ENCODE data around the gene ZNF148. TPM values are rescaled to one million over a fixed set of nuclear protein-coding genes. Genes with fewer than 3 reads are reported as not detected.

The ZNF148 gene
- polyA plus RNA-seq, 2 donors = 2.6 to 3.6 TPM

DNA sequence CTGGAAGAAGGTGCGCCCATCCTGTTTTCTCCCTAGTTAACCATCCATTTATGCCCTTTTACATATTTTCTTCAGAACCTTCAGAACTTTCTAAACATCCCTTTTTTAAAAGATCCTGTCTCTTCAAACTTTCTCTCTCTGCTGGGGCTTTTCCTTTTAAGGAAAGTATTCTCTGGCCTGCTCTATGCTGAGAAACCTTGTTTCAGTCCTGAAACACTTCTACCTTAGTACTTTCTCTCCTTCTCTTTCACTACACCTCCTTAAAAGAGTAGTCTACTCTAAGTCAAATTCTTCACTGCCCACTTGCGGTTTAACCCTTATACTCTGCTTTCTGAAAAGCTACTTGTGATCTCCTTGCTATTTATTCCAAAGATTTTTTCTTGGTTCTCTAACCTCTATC, 97.0 kb downstream of the ZNF148 start:
- no peak overlapping the region for H3K27ac ChIP-seq (ENCODE audit: low read depth in 2 of 2, low read length in 1 of 2)
- H3K36me3 ChIP-seq (ENCODE audit: control insufficient read depth in 2 of 2, insufficient read depth in 2 of 2, low read length in 1 of 2) = no peaks in the 10 kb centered on the region
- no peaks in the 10 kb centered on the region for H3K27me3 ChIP-seq (ENCODE audit: control insufficient read depth in 1 of 2, insufficient read depth in 2 of 2, low read length in 2 of 2)
- no peaks in the 10 kb centered on the region for H3K9me3 ChIP-seq (ENCODE audit: control insufficient read depth in 2 of 2, insufficient read depth in 1 of 2, low read depth in 1 of 2, low read length in 1 of 2)
- no peak overlapping the region for H3K4me3 ChIP-seq (ENCODE audit: low read depth in 1 of 2, low read length in 2 of 2)
- H3K4me1 ChIP-seq (ENCODE audit: control insufficient read depth in 2 of 2, insufficient read depth in 2 of 2, low read length in 1 of 2) = no peaks in the 10 kb centered on the region
- WGBS, 2 donors = 90 to 98% methylated on average over 2 of the region's 2 CpGs

DNA sequence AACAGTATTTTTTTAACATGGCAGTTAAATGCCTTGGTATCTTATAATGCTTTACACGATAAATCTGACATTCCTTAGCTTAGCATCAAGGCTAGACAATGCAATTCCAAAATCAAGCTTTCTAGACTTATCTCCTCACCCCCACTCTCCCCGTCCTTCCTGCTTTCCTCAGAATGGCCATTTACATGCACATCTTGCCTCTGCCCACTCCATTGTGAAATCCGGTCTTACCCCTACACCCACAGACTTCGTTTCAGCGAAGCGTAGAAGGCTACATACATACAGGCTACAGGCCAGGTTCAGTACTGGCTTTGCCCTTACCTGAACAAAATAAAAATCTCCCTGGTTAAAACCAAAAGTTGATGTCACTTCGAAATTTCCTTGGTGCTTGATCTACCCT, 104.0 kb downstream of the ZNF148 start:
- Histone ChIP-seq H3K27ac (ENCODE audit: low read depth in 2 of 2, low read length in 1 of 2) (no peak overlapping the region), H3K4me1 (ENCODE audit: control insufficient read depth in 2 of 2, insufficient read depth in 2 of 2, low read length in 1 of 2) (no peaks in the 10 kb centered on the region), H3K9me3 (ENCODE audit: control insufficient read depth in 2 of 2, insufficient read depth in 1 of 2, low read depth in 1 of 2, low read length in 1 of 2) (no peaks in the 10 kb centered on the region), H3K27me3 (ENCODE audit: control insufficient read depth in 1 of 2, insufficient read depth in 2 of 2, low read length in 2 of 2) (no peaks in the 10 kb centered on the region), H3K4me3 (ENCODE audit: low read depth in 1 of 2, low read length in 2 of 2) (no peak overlapping the region), H3K36me3 (ENCODE audit: control insufficient read depth in 2 of 2, insufficient read depth in 2 of 2, low read length in 1 of 2) (peaks cover 0 to 5% of the 10 kb centered on the region in 2 donors)
- WGBS, 2 donors = 82% methylated on average over 7 of the region's 7 CpGs

DNA sequence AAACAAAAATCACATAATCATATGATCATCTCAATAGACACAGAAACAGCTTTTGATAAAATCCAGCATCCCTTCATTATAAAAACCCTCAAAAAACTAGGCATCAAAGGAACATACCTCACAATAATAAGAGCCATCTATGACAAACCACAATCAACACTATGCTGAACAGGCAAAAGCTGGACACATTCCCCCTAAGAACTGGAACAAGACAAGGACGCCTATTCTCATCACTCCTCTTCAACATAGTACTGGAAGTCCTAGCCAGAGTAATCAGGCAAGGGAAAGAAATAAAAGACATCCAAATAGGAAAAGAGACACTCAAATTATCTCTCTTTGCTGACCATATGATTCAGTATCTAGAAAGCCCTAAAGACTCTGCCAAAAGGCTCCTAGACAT, 107.7 kb downstream of the ZNF148 start:
- WGBS, 2 donors = 88 to 90% methylated on average over 1 of the region's 1 CpG
- Histone ChIP-seq H3K4me3 (ENCODE audit: low read depth in 1 of 2, low read length in 2 of 2) (no peak overlapping the region), H3K4me1 (ENCODE audit: control insufficient read depth in 2 of 2, insufficient read depth in 2 of 2, low read length in 1 of 2) (no peaks in the 10 kb centered on the region), H3K9me3 (ENCODE audit: control insufficient read depth in 2 of 2, insufficient read depth in 1 of 2, low read depth in 1 of 2, low read length in 1 of 2) (no peaks in the 10 kb centered on the region), H3K27me3 (ENCODE audit: control insufficient read depth in 1 of 2, insufficient read depth in 2 of 2, low read length in 2 of 2) (no peaks in the 10 kb centered on the region), H3K36me3 (ENCODE audit: control insufficient read depth in 2 of 2, insufficient read depth in 2 of 2, low read length in 1 of 2) (peaks cover 0 to 5% of the 10 kb centered on the region in 2 donors), H3K27ac (ENCODE audit: low read depth in 2 of 2, low read length in 1 of 2) (no peak overlapping the region)

GRCh38 chr3:125266971-125267370, 108.2 kb downstream of the ZNF148 start:
- H3K9me3 ChIP-seq (ENCODE audit: control insufficient read depth in 2 of 2, insufficient read depth in 1 of 2, low read depth in 1 of 2, low read length in 1 of 2) = no peaks in the 10 kb centered on the region
- H3K4me3 ChIP-seq (ENCODE audit: low read depth in 1 of 2, low read length in 2 of 2) = no peak overlapping the region
- 86 to 88% methylated on average over 3 of the region's 3 CpGs for WGBS, 2 donors
- no peaks in the 10 kb centered on the region for H3K4me1 ChIP-seq (ENCODE audit: control insufficient read depth in 2 of 2, insufficient read depth in 2 of 2, low read length in 1 of 2)
- peaks cover 0 to 5% of the 10 kb centered on the region in 2 donors for H3K36me3 ChIP-seq (ENCODE audit: control insufficient read depth in 2 of 2, insufficient read depth in 2 of 2, low read length in 1 of 2)
- H3K27me3 ChIP-seq (ENCODE audit: control insufficient read depth in 1 of 2, insufficient read depth in 2 of 2, low read length in 2 of 2) = no peaks in the 10 kb centered on the region
- no peak overlapping the region for H3K27ac ChIP-seq (ENCODE audit: low read depth in 2 of 2, low read length in 1 of 2)

DNA sequence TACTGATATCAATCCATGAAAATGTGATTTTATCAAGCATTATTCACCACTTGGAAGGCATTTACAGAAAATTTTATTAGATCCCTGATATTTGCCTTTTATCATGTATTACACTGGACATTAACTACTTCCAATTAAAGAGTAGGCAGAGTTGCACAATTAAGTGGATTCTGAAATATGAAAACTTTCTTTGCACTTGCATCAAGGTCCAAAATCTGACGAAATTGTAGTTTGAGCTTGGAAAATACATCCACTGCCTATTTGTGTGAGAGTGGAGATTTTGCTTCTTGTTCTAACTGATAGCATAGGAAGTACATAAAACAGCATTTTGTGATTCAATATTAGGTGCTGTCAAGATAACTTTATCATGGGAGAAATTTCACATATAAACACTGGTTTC, 113.0 kb downstream of the ZNF148 start:
- no peak overlapping the region for H3K4me3 ChIP-seq (ENCODE audit: low read depth in 1 of 2, low read length in 2 of 2)
- 85 to 88% methylated on average over 1 of the region's 1 CpG for WGBS, 2 donors
- H3K27ac ChIP-seq (ENCODE audit: low read depth in 2 of 2, low read length in 1 of 2) = no peak overlapping the region
- H3K36me3 ChIP-seq (ENCODE audit: control insufficient read depth in 2 of 2, insufficient read depth in 2 of 2, low read length in 1 of 2) = no peaks in the 10 kb centered on the region
- H3K9me3 ChIP-seq (ENCODE audit: control insufficient read depth in 2 of 2, insufficient read depth in 1 of 2, low read depth in 1 of 2, low read length in 1 of 2) = no peaks in the 10 kb centered on the region
- H3K27me3 ChIP-seq (ENCODE audit: control insufficient read depth in 1 of 2, insufficient read depth in 2 of 2, low read length in 2 of 2) = no peaks in the 10 kb centered on the region
- no peaks in the 10 kb centered on the region for H3K4me1 ChIP-seq (ENCODE audit: control insufficient read depth in 2 of 2, insufficient read depth in 2 of 2, low read length in 1 of 2)

GRCh38 chr3:125261031-125261430, 114.1 kb downstream of the ZNF148 start:
- Histone ChIP-seq H3K36me3 (ENCODE audit: control insufficient read depth in 2 of 2, insufficient read depth in 2 of 2, low read length in 1 of 2) (no peaks in the 10 kb centered on the region), H3K4me1 (ENCODE audit: control insufficient read depth in 2 of 2, insufficient read depth in 2 of 2, low read length in 1 of 2) (no peaks in the 10 kb centered on the region), H3K27me3 (ENCODE audit: control insufficient read depth in 1 of 2, insufficient read depth in 2 of 2, low read length in 2 of 2) (no peaks in the 10 kb centered on the region), H3K9me3 (ENCODE audit: control insufficient read depth in 2 of 2, insufficient read depth in 1 of 2, low read depth in 1 of 2, low read length in 1 of 2) (no peaks in the 10 kb centered on the region), H3K27ac (ENCODE audit: low read depth in 2 of 2, low read length in 1 of 2) (no peak overlapping the region), H3K4me3 (ENCODE audit: low read depth in 1 of 2, low read length in 2 of 2) (no peak overlapping the region)
- WGBS, 2 donors = 89 to 92% methylated on average over 1 of the region's 1 CpG

- Histone ChIP-seq H3K9me3 (ENCODE audit: control insufficient read depth in 2 of 2, insufficient read depth in 1 of 2, low read depth in 1 of 2, low read length in 1 of 2) (no peaks in the 10 kb centered on the region), H3K4me3 (ENCODE audit: low read depth in 1 of 2, low read length in 2 of 2) (no peak overlapping the region), H3K27me3 (ENCODE audit: control insufficient read depth in 1 of 2, insufficient read depth in 2 of 2, low read length in 2 of 2) (no peaks in the 10 kb centered on the region), H3K27ac (ENCODE audit: low read depth in 2 of 2, low read length in 1 of 2) (no peak overlapping the region), H3K4me1 (ENCODE audit: control insufficient read depth in 2 of 2, insufficient read depth in 2 of 2, low read length in 1 of 2) (no peaks in the 10 kb centered on the region), H3K36me3 (ENCODE audit: control insufficient read depth in 2 of 2, insufficient read depth in 2 of 2, low read length in 1 of 2) (no peaks in the 10 kb centered on the region)
- WGBS, 2 donors = 98% methylated on average over 2 of the region's 2 CpGs
Measured at GRCh38 chr3:125260158-125260557, 115.0 kb downstream of the ZNF148 start.

DNA sequence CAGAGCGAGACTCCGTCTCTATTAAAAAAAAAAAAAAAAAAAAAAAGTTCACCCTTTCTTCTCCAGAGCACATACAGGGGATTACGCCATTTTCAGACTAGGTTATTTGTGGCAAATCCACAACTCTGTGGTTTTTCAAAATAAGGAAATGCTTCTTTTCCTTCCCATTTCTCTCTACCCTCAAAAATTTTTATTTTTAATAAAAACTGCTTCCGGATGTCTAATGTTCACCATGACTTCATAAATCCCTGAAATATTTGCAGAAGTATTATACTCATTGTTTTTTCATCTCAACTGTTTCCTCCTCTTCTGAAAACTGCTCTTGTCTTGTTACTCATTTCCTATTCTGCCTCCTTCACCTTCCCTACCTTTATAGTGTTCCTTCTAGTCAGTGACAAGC, 117.6 kb downstream of the ZNF148 start:
- Histone ChIP-seq H3K4me3 (ENCODE audit: low read depth in 1 of 2, low read length in 2 of 2) (no peak overlapping the region), H3K36me3 (ENCODE audit: control insufficient read depth in 2 of 2, insufficient read depth in 2 of 2, low read length in 1 of 2) (no peaks in the 10 kb centered on the region), H3K27me3 (ENCODE audit: control insufficient read depth in 1 of 2, insufficient read depth in 2 of 2, low read length in 2 of 2) (no peaks in the 10 kb centered on the region), H3K9me3 (ENCODE audit: control insufficient read depth in 2 of 2, insufficient read depth in 1 of 2, low read depth in 1 of 2, low read length in 1 of 2) (no peaks in the 10 kb centered on the region), H3K4me1 (ENCODE audit: control insufficient read depth in 2 of 2, insufficient read depth in 2 of 2, low read length in 1 of 2) (no peaks in the 10 kb centered on the region), H3K27ac (ENCODE audit: low read depth in 2 of 2, low read length in 1 of 2) (no peak overlapping the region)
- 91 to 96% methylated on average over 4 of the region's 4 CpGs for WGBS, 2 donors

DNA sequence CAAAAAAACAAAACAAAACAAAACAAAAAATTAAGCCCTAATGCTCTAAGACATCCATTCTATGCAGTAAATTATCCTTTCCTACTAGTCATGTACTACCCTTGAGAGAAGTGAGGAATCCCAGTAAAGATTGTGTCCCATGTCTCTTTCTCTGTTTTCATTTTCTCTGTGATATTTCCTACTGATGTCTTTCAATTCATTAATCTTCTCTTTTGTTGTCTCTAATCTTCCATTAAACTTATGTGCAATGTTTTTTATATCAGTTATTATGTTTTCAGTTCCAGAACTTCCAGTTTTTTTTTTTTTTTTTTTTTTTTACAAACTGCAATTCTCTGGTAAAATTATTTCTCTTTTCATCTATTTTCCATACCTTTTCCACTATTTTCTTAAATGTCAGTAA, 118.5 kb downstream of the ZNF148 start:
- no peaks in the 10 kb centered on the region for H3K9me3 ChIP-seq (ENCODE audit: control insufficient read depth in 2 of 2, insufficient read depth in 1 of 2, low read depth in 1 of 2, low read length in 1 of 2)
- no peaks in the 10 kb centered on the region for H3K36me3 ChIP-seq (ENCODE audit: control insufficient read depth in 2 of 2, insufficient read depth in 2 of 2, low read length in 1 of 2)
- H3K27ac ChIP-seq (ENCODE audit: low read depth in 2 of 2, low read length in 1 of 2) = no peak overlapping the region
- H3K27me3 ChIP-seq (ENCODE audit: control insufficient read depth in 1 of 2, insufficient read depth in 2 of 2, low read length in 2 of 2) = no peaks in the 10 kb centered on the region
- no peaks in the 10 kb centered on the region for H3K4me1 ChIP-seq (ENCODE audit: control insufficient read depth in 2 of 2, insufficient read depth in 2 of 2, low read length in 1 of 2)
- H3K4me3 ChIP-seq (ENCODE audit: low read depth in 1 of 2, low read length in 2 of 2) = no peak overlapping the region

- Histone ChIP-seq H3K4me1 (ENCODE audit: control insufficient read depth in 2 of 2, insufficient read depth in 2 of 2, low read length in 1 of 2) (no peaks in the 10 kb centered on the region), H3K36me3 (ENCODE audit: control insufficient read depth in 2 of 2, insufficient read depth in 2 of 2, low read length in 1 of 2) (no peaks in the 10 kb centered on the region), H3K9me3 (ENCODE audit: control insufficient read depth in 2 of 2, insufficient read depth in 1 of 2, low read depth in 1 of 2, low read length in 1 of 2) (no peaks in the 10 kb centered on the region), H3K4me3 (ENCODE audit: low read depth in 1 of 2, low read length in 2 of 2) (no peak overlapping the region), H3K27me3 (ENCODE audit: control insufficient read depth in 1 of 2, insufficient read depth in 2 of 2, low read length in 2 of 2) (no peaks in the 10 kb centered on the region), H3K27ac (ENCODE audit: low read depth in 2 of 2, low read length in 1 of 2) (no peak overlapping the region)
- WGBS, 2 donors = 93 to 95% methylated on average over 2 of the region's 2 CpGs
Measured at GRCh38 chr3:125250973-125251372, 124.2 kb downstream of the ZNF148 start.

All from esophagus (tissue), 2 donors.